Peyer's patch (tissue), 4 donors: ENCODE results near the gene PARD3B.

Source experiments
- POLR2A ChIP-seq, 2 donors: fragments of 450-650 bp; IDR thresholded peaks; one replicate each; pipeline ENCODE4 v1.5.1; 2017; ENCODE audit warnings: antibody characterized with exemption in 2 of 2, mild to moderate bottlenecking in 2 of 2, moderate library complexity in 2 of 2
- TF ChIP-seq, protein P1 (sequence below), 6 experiments: fragments of 450-650 bp in 4 of 6; fragments of 200-600 bp in 2 of 6; sonication (generic) in 1 of 6; IDR thresholded peaks; one replicate each; pipeline ENCODE4 v1.5.1; 2017 to 2019; ENCODE audit warnings: antibody characterized with exemption in 6 of 6, mild to moderate bottlenecking in 3 of 6, moderate library complexity in 1 of 6

DNA sequence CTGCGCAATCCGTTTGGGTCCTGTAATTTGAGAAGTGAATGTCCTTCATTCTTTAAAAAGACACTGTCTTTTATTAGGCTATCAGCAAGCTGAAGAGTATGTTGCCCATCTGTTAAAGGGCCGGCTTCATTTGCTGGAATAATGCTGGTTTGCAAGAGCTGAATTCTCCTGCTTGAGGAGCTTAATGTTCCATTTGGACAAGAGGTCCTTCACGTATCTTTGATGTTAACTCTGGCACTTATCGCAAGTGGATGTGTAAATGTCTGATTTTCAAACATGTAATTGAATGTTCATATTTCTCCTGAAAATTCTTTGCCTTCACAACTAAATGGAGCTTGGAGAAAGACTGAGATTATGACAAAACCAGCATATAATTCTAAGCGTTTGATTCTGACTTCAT is 856.2 kb downstream of the PARD3B start:
- TF ChIP-seq, protein P1, sequence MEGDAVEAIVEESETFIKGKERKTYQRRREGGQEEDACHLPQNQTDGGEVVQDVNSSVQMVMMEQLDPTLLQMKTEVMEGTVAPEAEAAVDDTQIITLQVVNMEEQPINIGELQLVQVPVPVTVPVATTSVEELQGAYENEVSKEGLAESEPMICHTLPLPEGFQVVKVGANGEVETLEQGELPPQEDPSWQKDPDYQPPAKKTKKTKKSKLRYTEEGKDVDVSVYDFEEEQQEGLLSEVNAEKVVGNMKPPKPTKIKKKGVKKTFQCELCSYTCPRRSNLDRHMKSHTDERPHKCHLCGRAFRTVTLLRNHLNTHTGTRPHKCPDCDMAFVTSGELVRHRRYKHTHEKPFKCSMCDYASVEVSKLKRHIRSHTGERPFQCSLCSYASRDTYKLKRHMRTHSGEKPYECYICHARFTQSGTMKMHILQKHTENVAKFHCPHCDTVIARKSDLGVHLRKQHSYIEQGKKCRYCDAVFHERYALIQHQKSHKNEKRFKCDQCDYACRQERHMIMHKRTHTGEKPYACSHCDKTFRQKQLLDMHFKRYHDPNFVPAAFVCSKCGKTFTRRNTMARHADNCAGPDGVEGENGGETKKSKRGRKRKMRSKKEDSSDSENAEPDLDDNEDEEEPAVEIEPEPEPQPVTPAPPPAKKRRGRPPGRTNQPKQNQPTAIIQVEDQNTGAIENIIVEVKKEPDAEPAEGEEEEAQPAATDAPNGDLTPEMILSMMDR (IDR thresholded peaks at IDR 0.05): no peak
- no peak for TF ChIP-seq POLR2A (IDR thresholded peaks at IDR 0.05)
